Loucy (cell line): ENCODE data around the gene CSNK1G3.

Source experiments
- CTCF ChIP-seq: fragments of 200-600 bp; sonication (generic); conservative IDR thresholded peaks from 2 replicates; pipeline ENCODE4 v1.5.1; 2014; ENCODE audit warnings: mild to moderate bottlenecking, antibody characterized with exemption, low read length
- EZH2phosphoT487 ChIP-seq: fragments of 200-600 bp; IDR thresholded peaks from 2 replicates; pipeline ENCODE4 v1.6.1; 2018; ENCODE audit warnings: antibody characterized with exemption, mild to moderate bottlenecking, moderate library complexity, borderline replicate concordance

- TF ChIP-seq CTCF = no peak
- TF ChIP-seq EZH2phosphoT487 = no peak
These were observed 26.7 kb upstream of the CSNK1G3 start for GRCh38 chr5:123485275-123485674.
